K562 (cell line): ENCODE measurements around the gene ZNF8. TPM values are rescaled to one million over a fixed set of nuclear protein-coding genes. Genes with fewer than 3 reads are reported as not detected.

Experiments
- ATF1 ChIP-seq, 2 experiments: fragments of 450-650 bp in 1 of 2; IDR thresholded peaks; 2 replicates each; pipeline ENCODE4 v1.6.1; 2016; ENCODE audit warnings: missing compliant biosample characterization in 1 of 2, missing genetic modification characterization in 1 of 2
- ATF4 ChIP-seq: fragments of 450-650 bp; formaldehyde crosslinking; IDR thresholded peaks from 2 replicates; pipeline ENCODE4 v1.4.0; 2022; ENCODE audit warnings: mild to moderate bottlenecking, moderate library complexity
- HES1 ChIP-seq: fragments of 450-650 bp; IDR thresholded peaks from 2 replicates; pipeline ENCODE4 v1.6.1; 2016; ENCODE audit warnings: low read depth, mild to moderate bottlenecking, moderate library complexity
- NFE2 ChIP-seq: IDR thresholded peaks from 2 replicates; pipeline ENCODE4 v1.6.1; 2014; ENCODE audit warnings: antibody characterized with exemption, low read depth
- POLR3A ChIP-seq: IDR thresholded peaks from 2 replicates; pipeline ENCODE4 v1.6.1; 2011; ENCODE audit warnings: borderline replicate concordance, mild to moderate bottlenecking, moderate library complexity; ENCODE audit not compliant: insufficient read length, insufficient read depth; ENCODE audit errors: extremely low read depth
- SRSF3 ChIP-seq: fragments of 200-400 bp; formaldehyde crosslinking; IDR thresholded peaks from 2 replicates; pipeline ENCODE4 v1.6.1; 2016; ENCODE audit warnings: mild to moderate bottlenecking, low read length, moderate library complexity; ENCODE audit not compliant: insufficient read depth
- TEAD4 ChIP-seq, 2 experiments: sonication (generic) in 1 of 2; formaldehyde crosslinking in 1 of 2; IDR thresholded peaks; 2 replicates each; pipeline versions ENCODE4 v1.6.1 to v1.8.0; 2012 to 2022; ENCODE audit warnings: borderline replicate concordance in 1 of 2, inconsistent platforms in 1 of 2, low read length in 1 of 2, mild to moderate bottlenecking in 1 of 2, missing genetic modification reagents in 1 of 2
- TRIM25 ChIP-seq: fragments of 450-650 bp; IDR thresholded peaks from 2 replicates; pipeline ENCODE4 v1.7.0; 2016; ENCODE audit warnings: borderline replicate concordance
- polyA plus RNA-seq, 8 experiments: library from polyadenylated mRNA; depleted of rRNA in 4 of 8; stranded (reverse) in 5 of 8; unstranded in 3 of 8; fragments of >200 nt; fragmentation: Nextera tagmentation in 2 of 8; fragmentation: Illumina TruSeq in 1 of 8; extraction: Ambion mirVana in 2 of 8; extraction: Trizol in 1 of 8; gene quantifications; 2 replicates each; pipeline versions ENCODE4 v1.2.1 to v1.2.3, GENCODE V29; 2011 to 2014; ENCODE audit warnings: inconsistent platforms in 1 of 8, missing spikeins in 1 of 8
- total RNA-seq, 7 experiments: library from RNA; depleted of rRNA in 6 of 7; stranded (reverse); fragments of >200 nt in 6 of 7; fragmentation: Illumina TruSeq in 2 of 7; extraction: Trizol in 2 of 7; gene quantifications; 2 replicates each; pipeline versions ENCODE4 v1.2.1 to v1.2.3, GENCODE V29; 2011 to 2021; ENCODE audit warnings: low replicate concordance in 1 of 7

The ZNF8 gene
- total and polyA plus RNA-seq, 9 of the 15 experiments (the other 6 are each of a cell fraction or from before 2014, with no cell fraction given), result 0.71 to 7.7 (median 4.7) TPM

DNA sequence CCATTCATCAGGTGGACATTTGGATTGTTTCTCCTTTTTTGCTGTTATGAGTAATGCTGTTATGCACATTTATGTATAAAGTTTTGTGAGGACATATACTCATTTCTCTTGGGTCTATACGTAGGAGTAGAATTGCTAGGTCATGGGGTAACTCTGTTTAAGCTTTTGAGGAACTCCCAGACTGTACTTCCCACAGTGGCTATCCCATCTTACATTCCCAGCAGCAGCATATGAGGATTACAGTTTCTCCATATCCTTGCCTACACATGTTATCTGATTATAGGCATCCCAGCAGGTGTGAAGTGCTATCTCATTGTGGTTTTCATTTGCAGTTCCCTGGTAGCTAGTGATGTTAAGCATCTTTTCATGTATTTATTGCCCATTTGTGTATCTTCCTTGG, 53.9 kb downstream of the ZNF8 start (continued):
- no peak for TF ChIP-seq TRIM25
- no peak for TF ChIP-seq HES1
- no peak for TF ChIP-seq POLR3A
- TF ChIP-seq NFE2, result peak; percentile 86
- TF ChIP-seq SRSF3, result no peak
- TF ChIP-seq ATF4 (CRISPR knock-in tag), result no peak
- TF ChIP-seq TEAD4 (IDR thresholded peaks at IDR 0.05; ENCODE audit: low read length), result peak; percentile 56; the same call in 1 of the 2 replicates
- no peak for TF ChIP-seq TEAD4 (CRISPR knock-in tag; IDR thresholded peaks at IDR 0.05; ENCODE audit: borderline replicate concordance)
- TF ChIP-seq ATF1 (CRISPR knock-in tag; IDR thresholded peaks at IDR 0.05), result no peak
- TF ChIP-seq ATF1 (tag; IDR thresholded peaks at IDR 0.05), result no peak
